Type B pancreatic cell (in vitro differentiated cells): ENCODE data around the gene HOMER3. TPM values are rescaled to one million over a fixed set of nuclear protein-coding genes. Genes with fewer than 3 reads are reported as not detected.
"Not testable (repeated sequence)": the region's sequence is repeated elsewhere in the genome, so short reads cannot be mapped to it uniquely, and the experiment has no call there.

Source experiments
- DNase-seq: peaks from one replicate; pipeline ENCODE4 v3.0.0; 2021; ENCODE audit warnings: mixed read lengths; ENCODE audit not compliant: unreplicated experiment; ENCODE audit errors: extremely low spot score
- H3K27ac Mint-ChIP-seq: 2 replicates; pipeline ENCODE4 v1.8.0; 2021; ENCODE audit warnings: mild to moderate bottlenecking, mixed read lengths
- H3K27me3 Mint-ChIP-seq: 2 replicates; pipeline ENCODE4 v1.8.0; 2021; ENCODE audit warnings: mixed read lengths
- H3K36me3 Mint-ChIP-seq: 2 replicates; pipeline ENCODE4 v1.8.0; 2021; ENCODE audit warnings: mixed read lengths
- H3K4me1 Mint-ChIP-seq: one replicate; pipeline ENCODE4 v1.8.0; 2021; ENCODE audit warnings: mixed read lengths; ENCODE audit not compliant: unreplicated experiment
- H3K4me3 Mint-ChIP-seq: 2 replicates; pipeline ENCODE4 v1.8.0; 2021; ENCODE audit warnings: mild to moderate bottlenecking, mixed read lengths
- H3K9me3 Mint-ChIP-seq: 2 replicates; pipeline ENCODE4 v1.8.0; 2021; ENCODE audit warnings: mixed read lengths
- total RNA-seq: library from RNA; stranded (reverse); gene quantifications from 2 replicates; pipeline ENCODE4 v1.2.1, GENCODE V29; 2021; ENCODE audit warnings: low replicate concordance
- TF ChIP-seq, protein P1 (sequence below): fragments of 200-600 bp; sonication (generic); conservative IDR thresholded peaks from 2 replicates; pipeline ENCODE4 v1.5.0; 2021; ENCODE audit warnings: antibody characterized with exemption, mild to moderate bottlenecking

Gene HOMER3
- total RNA-seq, 1 donor from 2014 or later: 38.6 TPM

DNA sequence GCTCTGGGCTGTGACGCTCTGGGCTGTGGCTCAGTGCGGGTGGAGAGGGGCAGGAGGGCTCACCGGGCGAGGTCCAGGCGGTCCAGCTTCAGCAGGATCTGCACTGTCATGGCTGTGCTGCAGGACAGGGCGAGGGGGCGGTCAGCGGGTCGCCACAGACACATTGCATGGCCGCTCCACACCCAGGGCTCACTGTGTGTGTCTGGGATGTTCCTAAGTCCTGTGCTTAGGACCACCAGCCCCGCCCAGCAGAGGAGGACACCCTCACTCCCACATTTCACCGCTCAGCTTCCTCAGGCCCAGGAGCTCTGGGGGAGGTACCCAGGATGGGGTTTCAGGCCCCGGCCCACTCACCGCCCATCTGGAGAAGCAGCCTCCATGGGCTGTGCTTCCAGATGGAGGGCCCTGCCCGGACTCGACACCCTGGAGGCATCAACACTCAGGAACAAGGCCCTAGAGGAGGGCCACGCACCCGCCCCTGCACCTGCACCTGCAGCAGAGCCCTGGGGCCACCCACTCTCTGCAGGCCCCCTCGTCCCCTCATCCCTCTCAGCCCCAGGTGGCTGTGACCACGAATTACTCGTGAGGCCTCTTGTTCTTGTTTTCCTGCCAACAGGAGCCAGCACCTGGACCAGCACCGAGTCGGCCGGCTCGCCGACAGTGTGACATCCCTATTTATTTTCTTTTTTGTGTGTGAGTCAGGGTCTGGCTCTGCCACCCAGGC, 35.3 kb downstream of the HOMER3 start:
- H3K9me3 Mint-ChIP-seq: no peaks in the 10 kb centered on the region
- DNase-seq: no peak
- no peaks in the 10 kb centered on the region for H3K27me3 Mint-ChIP-seq
- no peak overlapping the region for H3K4me3 Mint-ChIP-seq
- TF ChIP-seq, protein P1, sequence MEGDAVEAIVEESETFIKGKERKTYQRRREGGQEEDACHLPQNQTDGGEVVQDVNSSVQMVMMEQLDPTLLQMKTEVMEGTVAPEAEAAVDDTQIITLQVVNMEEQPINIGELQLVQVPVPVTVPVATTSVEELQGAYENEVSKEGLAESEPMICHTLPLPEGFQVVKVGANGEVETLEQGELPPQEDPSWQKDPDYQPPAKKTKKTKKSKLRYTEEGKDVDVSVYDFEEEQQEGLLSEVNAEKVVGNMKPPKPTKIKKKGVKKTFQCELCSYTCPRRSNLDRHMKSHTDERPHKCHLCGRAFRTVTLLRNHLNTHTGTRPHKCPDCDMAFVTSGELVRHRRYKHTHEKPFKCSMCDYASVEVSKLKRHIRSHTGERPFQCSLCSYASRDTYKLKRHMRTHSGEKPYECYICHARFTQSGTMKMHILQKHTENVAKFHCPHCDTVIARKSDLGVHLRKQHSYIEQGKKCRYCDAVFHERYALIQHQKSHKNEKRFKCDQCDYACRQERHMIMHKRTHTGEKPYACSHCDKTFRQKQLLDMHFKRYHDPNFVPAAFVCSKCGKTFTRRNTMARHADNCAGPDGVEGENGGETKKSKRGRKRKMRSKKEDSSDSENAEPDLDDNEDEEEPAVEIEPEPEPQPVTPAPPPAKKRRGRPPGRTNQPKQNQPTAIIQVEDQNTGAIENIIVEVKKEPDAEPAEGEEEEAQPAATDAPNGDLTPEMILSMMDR: no peak
- no peaks in the 10 kb centered on the region for H3K36me3 Mint-ChIP-seq
- H3K27ac Mint-ChIP-seq: no peak overlapping the region
- no peaks in the 10 kb centered on the region for H3K4me1 Mint-ChIP-seq

DNA sequence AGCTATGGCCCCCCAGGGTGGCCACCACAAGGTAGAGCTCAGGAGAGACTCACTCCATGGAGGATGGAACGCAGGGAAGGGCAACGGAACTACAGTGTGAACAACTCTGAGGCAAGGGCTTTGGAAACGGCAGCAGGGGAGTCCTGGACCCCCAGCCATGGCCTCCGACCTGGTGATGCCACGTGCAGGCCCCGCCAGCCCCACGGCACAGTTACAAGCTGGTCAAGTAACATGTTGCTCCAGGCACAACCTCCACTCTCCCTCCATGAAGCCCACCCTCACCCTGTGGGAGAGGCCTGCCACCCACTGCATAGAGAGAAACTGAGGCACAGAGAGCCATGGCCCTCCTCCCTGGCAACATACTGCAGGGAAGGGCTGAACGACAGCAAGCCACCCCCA, 36.0 kb downstream of the HOMER3 start:
- TF ChIP-seq, protein P1: no peak
- Mint-ChIP-seq H3K27me3 (no peaks in the 10 kb centered on the region), H3K4me3 (no peak overlapping the region), H3K36me3 (no peaks in the 10 kb centered on the region), H3K27ac (no peak overlapping the region), H3K9me3 (no peaks in the 10 kb centered on the region), H3K4me1 (no peaks in the 10 kb centered on the region)
- no peak for DNase-seq

DNA sequence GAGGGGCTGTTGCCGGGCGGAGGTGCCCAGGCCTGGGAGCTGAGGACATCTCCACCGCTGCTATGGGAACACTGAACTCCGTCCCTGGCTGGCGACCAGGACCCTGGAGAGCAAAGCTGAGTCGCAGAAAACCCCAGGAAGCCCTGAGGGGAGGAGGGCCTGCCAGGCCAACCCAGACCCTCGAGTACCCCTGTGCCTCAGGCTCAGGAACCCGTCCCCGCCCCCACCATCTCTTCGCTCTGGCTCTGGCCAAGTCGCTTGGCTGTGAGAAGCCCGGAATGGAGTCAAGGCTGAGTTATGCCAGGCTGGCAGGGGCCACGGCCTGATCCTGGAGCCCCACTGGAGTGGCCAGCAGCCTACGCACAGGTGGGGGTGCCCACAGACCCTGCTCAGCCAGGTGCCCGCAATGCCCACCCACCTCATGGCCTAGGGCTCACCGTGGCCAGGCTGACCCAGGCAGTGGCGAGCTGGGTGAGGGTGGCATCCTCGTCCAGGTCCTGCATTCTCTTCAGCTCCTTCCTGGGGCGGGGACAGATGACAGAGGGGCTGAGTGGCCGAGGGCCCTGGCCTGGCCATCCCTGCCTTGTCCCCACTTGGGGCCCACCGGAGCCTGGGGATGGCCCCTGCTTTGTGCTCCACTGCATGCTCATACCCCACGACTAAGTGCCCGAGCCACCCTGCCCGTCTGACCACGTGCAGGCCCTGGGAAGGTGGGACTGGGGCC, 36.5 kb downstream of the HOMER3 start:
- Mint-ChIP-seq H3K9me3 (no peaks in the 10 kb centered on the region), H3K27ac (no peak overlapping the region), H3K4me3 (no peak overlapping the region), H3K27me3 (no peaks in the 10 kb centered on the region), H3K36me3 (no peaks in the 10 kb centered on the region), H3K4me1 (no peaks in the 10 kb centered on the region)
- DNase-seq: no peak
- TF ChIP-seq, protein P1: no peak

DNA sequence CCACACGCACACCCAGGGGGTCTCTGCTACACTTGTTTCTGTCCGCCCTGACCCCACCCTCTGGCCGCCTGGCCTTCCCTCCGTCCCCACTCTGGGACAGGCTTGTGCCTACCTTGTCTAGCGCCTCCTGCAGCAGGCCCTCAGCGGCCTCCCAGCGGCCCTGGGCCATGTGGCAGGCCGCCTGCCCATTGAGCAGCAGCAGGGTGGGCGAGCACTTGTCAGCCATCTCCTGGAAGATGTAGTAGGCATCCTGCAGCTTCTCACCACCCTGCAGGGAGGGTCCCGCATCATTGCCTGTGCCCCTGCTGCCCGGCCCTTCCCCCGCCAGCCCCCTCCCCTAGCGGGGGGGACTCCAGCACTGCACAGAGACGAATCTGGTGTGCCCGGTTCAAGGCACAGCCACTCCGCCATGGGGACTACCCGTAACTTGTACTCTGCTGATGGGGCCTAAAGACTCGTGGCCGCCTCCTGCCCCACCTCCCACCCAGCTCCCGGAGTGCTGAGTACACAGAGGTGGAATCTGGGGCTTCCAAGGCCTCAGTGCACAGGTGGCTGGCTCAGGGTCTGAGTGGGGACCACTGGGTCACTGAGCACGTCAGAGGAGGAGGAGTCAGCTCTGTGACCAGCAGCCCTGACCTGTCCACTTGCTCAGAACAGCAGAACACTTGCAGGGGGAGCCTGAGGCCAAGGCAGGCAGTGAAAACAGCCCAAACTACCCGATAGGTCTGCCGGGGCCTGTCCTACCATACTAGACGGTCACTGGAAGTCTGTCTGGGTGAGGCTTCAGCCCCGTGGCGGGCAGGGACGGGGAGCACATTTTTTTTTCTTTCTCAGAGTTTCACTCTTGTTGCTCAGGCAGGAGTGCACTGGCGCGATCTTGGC, 37.6 kb downstream of the HOMER3 start:
- TF ChIP-seq, protein P1: no peak
- peak; percentile 68 for DNase-seq
- Mint-ChIP-seq H3K27ac (no peak overlapping the region), H3K36me3 (no peaks in the 10 kb centered on the region), H3K9me3 (no peaks in the 10 kb centered on the region), H3K4me1 (no peaks in the 10 kb centered on the region), H3K27me3 (no peaks in the 10 kb centered on the region), H3K4me3 (no peak overlapping the region)

DNA sequence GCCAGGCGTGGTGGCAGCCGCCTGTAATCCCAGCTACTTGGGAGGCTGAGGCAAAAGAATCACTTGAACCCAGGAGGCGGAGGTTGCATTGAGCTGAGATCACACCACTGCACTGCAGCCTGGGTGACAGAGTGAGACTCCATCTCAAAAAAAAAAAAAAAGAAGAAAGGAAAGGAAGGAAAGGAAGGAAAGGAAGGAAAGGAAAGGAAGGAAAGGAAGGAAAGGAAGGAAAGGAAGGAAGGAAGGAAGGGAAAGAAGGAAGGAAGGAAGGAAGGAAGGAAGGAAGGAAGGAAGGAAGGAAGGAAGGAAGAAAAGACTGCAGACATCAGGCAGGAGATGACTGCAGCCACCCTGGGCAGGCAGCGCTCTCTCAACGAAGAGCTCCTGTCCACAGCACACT, 38.5 kb downstream of the HOMER3 start:
- H3K27me3 Mint-ChIP-seq, H3K4me1 Mint-ChIP-seq, H3K27ac Mint-ChIP-seq, DNase-seq, H3K9me3 Mint-ChIP-seq, H3K36me3 Mint-ChIP-seq, H3K4me3 Mint-ChIP-seq: not testable (repeated sequence)
